Spleen (tissue), 7 donors: ENCODE data around the gene SLC22A24.

ENCODE experiments used
- CTCF ChIP-seq, 11 experiments: fragments of 200-600 bp in 7 of 11; fragments of 450-650 bp in 4 of 11; sonication (generic) in 4 of 11; IDR thresholded peaks in 8 of 11; conservative IDR thresholded peaks in 3 of 11; 1 replicate in 7 of 11; 2 replicates in 4 of 11; pipeline versions ENCODE4 v1.4.0 to v1.8.0; 2016 to 2021; ENCODE audit warnings: antibody characterized with exemption in 11 of 11, inconsistent platforms in 4 of 11, mild to moderate bottlenecking in 1 of 11
- POLR2A ChIP-seq, 3 donors: fragments of 450-650 bp; IDR thresholded peaks; one replicate each; pipeline ENCODE4 v1.5.1; 2017; ENCODE audit warnings: antibody characterized with exemption in 3 of 3, mild to moderate bottlenecking in 1 of 3
- POLR2AphosphoS5 ChIP-seq, 3 donors: sonication (generic); formaldehyde crosslinking; IDR thresholded peaks; one replicate each; pipeline ENCODE4 v1.5.1; 2017; ENCODE audit warnings: antibody characterized with exemption in 3 of 3
- donor health status: DM: no; HTN: no; CAD: no; lungs with moderate emphysema.
- donor health status: DM: no; HTN: no; CAD: no.
- donor health status: DM: no; HTN: no; CAD: no.

GRCh38 chr11:63146581-63146980 is 2.6 kb upstream of the SLC22A24 start:
- no peak for TF ChIP-seq POLR2AphosphoS5 (IDR thresholded peaks at IDR 0.05)
- no peak for TF ChIP-seq CTCF (IDR thresholded peaks at IDR 0.05 in 8 of 11, conservative IDR thresholded peaks at IDR 0.05 in 3 of 11)
- TF ChIP-seq POLR2A (IDR thresholded peaks at IDR 0.05): no peak
